Left ventricle myocardium inferior (tissue), 1 donor: ENCODE data around the gene RDH13. TPM values are rescaled to one million over a fixed set of nuclear protein-coding genes. Genes with fewer than 3 reads are reported as not detected.
"Not testable (repeated sequence)": the region's sequence is repeated elsewhere in the genome, so short reads cannot be mapped to it uniquely, and the experiment has no call there.

Experiments
- DNase-seq: peaks from one replicate; pipeline ENCODE4 v3.0.0-alpha.2; 2020
- H3K27ac ChIP-seq: fragments of 200-600 bp; replicated peaks from 2 replicates; pipeline ENCODE4 v1.8.0; 2021
- H3K27me3 ChIP-seq: fragments of 200-600 bp; 2 replicates; pipeline ENCODE4 v1.8.0; 2021; ENCODE audit warnings: low read depth
- H3K36me3 ChIP-seq: fragments of 200-600 bp; 2 replicates; pipeline ENCODE4 v1.8.0; 2021
- H3K4me1 ChIP-seq: fragments of 200-600 bp; 2 replicates; pipeline ENCODE4 v1.8.0; 2021
- H3K4me3 ChIP-seq: fragments of 200-600 bp; 2 replicates; pipeline ENCODE4 v1.8.0; 2021; ENCODE audit warnings: mild to moderate bottlenecking, moderate library complexity
- H3K9me3 ChIP-seq: fragments of 200-600 bp; replicated peaks from 2 replicates; pipeline ENCODE4 v1.8.0; 2021
- intact Hi-C: fragments of 100-400 bp; cut with micrococcal nuclease; formaldehyde crosslinking; loops from one replicate; pipeline ENCODE4 v1.11.0; 2022
- total RNA-seq: library from RNA; stranded (reverse); fragmentation: NEBNext Ultra II Directional; extraction: Animal tissue kit (Norgen Biotek cat#: 25700); gene quantifications from one replicate; pipeline ENCODE4 v1.2.1, GENCODE V29; 2021
- TF ChIP-seq, protein P1 (sequence below): fragments of 200-600 bp; IDR thresholded peaks from 2 replicates; pipeline ENCODE4 v1.8.0; 2021; ENCODE audit warnings: antibody characterized with exemption, mild to moderate bottlenecking, borderline replicate concordance
- donor health status: DM: no; HTN: yes; CAD: no; lungs with severe emphysema.

The RDH13 gene
- total RNA-seq, 1 donor from 2014 or later: 53.8 TPM

DNA sequence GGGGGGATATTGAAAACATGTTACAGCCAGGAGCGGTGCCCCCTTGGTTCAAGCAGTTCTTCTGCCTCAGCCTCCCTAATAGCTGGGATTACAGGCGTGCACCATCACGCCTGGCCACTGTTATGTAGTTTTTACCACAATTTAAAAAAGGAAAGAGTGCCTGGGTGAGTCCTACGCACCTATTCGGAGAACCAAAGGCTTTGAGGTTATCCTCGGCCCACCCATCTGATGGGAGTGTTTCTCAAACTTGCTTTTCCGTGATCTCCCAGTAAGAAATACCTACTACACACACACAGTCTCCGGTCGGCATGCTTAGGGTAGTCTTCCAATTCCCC, 20.6 kb downstream of the RDH13 start:
- peaks cover 68% of the 10 kb centered on the region for H3K36me3 ChIP-seq
- TF ChIP-seq, protein P1, sequence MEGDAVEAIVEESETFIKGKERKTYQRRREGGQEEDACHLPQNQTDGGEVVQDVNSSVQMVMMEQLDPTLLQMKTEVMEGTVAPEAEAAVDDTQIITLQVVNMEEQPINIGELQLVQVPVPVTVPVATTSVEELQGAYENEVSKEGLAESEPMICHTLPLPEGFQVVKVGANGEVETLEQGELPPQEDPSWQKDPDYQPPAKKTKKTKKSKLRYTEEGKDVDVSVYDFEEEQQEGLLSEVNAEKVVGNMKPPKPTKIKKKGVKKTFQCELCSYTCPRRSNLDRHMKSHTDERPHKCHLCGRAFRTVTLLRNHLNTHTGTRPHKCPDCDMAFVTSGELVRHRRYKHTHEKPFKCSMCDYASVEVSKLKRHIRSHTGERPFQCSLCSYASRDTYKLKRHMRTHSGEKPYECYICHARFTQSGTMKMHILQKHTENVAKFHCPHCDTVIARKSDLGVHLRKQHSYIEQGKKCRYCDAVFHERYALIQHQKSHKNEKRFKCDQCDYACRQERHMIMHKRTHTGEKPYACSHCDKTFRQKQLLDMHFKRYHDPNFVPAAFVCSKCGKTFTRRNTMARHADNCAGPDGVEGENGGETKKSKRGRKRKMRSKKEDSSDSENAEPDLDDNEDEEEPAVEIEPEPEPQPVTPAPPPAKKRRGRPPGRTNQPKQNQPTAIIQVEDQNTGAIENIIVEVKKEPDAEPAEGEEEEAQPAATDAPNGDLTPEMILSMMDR: no peak
- H3K27ac ChIP-seq: no peak overlapping the region

DNA sequence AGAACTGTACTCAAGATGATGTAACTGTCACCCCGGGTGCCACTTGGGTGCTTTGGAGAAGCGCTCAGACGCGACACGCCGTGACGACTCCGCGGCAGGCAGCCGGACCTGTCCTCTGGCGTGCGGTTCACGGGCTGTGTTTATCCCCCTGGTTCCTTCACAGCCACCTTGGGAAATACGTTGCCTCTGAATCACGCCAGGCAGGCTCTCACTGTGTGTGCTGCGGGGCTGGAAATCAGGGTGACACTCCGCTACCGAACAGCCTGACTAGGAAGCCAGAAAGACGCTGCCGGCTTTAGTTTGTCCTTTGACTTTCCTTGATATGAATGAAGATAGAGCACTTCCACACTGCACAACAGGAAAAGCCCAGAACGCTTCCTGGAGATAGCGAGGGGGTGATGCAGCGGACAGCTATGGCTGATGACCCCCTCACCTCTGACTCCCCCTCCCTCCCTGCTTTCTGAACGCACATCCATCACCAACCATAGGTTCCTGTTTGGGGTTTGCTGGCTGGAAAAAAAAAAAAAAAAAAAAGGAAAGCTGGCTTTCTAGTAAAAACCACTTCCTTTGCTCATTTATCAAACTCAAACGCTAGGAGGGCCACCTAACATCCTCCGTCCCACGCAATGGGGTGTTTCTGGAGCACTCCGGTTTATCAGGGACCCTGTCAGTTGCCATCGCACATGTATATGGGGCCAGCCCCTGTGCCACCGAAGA, 21.2 kb downstream of the RDH13 start:
- TF ChIP-seq, protein P1: no peak
- intact Hi-C loops: no loop called here
- Histone ChIP-seq H3K27me3 (no peaks in the 10 kb centered on the region), H3K4me3 (no peak overlapping the region), H3K9me3 (no peaks in the 10 kb centered on the region), H3K36me3 (peaks cover 63% of the 10 kb centered on the region), H3K27ac (no peak overlapping the region), H3K4me1 (no peaks in the 10 kb centered on the region)
- DNase-seq: no peak

More for the DNA sequence above, 20.6 kb downstream of the RDH13 start:
- H3K4me1 ChIP-seq: no peaks in the 10 kb centered on the region
- no peak for DNase-seq
- H3K9me3 ChIP-seq: no peaks in the 10 kb centered on the region
- intact Hi-C loops: no loop called here
- no peak overlapping the region for H3K4me3 ChIP-seq
- H3K27me3 ChIP-seq: no peaks in the 10 kb centered on the region

DNA sequence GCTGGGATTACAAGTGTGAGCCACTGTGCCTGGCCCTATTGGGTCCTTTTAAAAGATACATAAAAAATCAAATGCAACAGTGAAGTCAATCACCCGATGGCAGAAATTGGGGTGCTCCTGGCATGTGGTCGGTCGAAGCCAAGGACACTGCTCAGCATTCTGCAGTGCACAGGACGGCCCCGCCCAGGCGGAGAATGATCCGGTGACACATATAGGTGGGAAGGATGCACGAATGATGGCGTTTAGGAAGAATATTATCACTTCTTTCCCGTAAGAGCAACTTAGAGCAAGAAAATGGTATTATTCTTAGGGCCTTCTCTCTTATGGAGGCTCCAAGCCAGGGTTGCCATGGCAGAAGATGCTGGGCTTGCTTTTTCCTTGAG, 21.7 kb downstream of the RDH13 start:
- no peak overlapping the region for H3K4me3 ChIP-seq
- no peaks in the 10 kb centered on the region for H3K4me1 ChIP-seq
- intact Hi-C loops: no loop called here

DNA sequence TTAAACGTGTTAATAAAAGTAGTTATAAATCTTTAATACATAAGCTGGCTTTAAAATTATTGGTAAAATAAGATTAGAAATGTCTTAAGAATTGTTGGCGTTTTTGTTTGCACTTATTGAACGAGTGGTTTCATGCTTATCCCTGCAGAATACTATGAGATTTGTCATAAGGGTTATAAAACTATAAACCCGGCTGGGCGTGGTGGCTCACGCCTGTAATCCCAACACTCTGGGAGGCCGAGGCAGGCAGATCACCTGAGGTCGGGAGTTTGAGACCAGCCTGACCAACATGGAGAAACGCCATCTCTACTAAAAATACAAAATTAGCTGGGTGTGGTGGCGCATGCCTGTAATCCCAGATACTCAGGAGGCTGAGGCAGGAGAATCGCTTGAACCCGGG, 22.3 kb downstream of the RDH13 start:
- H3K27ac ChIP-seq, intact Hi-C loops, H3K27me3 ChIP-seq, H3K9me3 ChIP-seq, H3K4me3 ChIP-seq, DNase-seq, H3K4me1 ChIP-seq: not testable (repeated sequence)
- H3K36me3 ChIP-seq: peaks cover 52% of the 10 kb centered on the region

More for the DNA sequence above, 21.7 kb downstream of the RDH13 start:
- no peak for DNase-seq
- H3K27ac ChIP-seq: no peak overlapping the region
- TF ChIP-seq, protein P1: no peak
- no peaks in the 10 kb centered on the region for H3K27me3 ChIP-seq
- H3K9me3 ChIP-seq: no peaks in the 10 kb centered on the region
- H3K36me3 ChIP-seq: peaks cover 57% of the 10 kb centered on the region

DNA sequence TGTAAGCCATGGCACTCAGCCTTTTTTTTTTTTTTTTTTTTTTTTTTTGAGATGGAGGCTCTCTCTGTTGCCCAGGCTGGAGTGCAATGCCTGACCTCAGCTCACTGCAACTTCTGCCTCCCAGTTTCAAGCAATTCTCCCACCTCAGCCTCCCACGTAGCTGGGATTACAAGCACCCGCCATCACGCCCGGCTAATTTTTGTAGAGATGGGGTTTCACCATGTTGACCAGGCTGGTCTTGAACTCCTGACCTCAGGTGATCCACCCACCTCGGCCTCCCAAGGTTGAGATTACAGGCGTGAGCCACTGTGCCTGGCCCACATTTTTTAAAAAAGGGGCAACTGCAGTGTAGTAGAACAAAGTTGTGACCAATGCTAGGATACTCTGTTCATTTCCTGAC, 25.3 kb downstream of the RDH13 start:
- H3K9me3 ChIP-seq, H3K27ac ChIP-seq, H3K27me3 ChIP-seq, intact Hi-C loops, DNase-seq, H3K4me3 ChIP-seq, H3K4me1 ChIP-seq: not testable (repeated sequence)
- H3K36me3 ChIP-seq: peaks cover 21% of the 10 kb centered on the region

DNA sequence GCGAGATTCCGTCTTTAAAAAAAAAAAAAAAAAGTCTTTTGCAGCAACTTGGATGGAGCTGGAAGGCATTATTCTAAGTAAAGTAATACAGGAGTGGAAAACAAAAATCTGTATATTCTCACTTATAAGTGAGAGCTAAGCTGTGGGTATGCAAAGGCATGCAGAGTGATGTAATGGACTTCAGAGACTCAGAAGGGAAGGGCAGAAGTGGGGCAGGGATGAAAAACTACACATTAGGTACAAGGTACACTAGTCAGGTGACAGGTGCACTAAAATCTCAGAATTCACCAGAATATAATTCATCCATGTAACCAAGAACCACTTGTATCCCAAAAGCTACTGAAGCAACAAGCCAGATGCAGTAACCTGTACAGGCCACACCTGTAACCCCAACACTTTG, 26.9 kb downstream of the RDH13 start:
- H3K4me3 ChIP-seq: no peak overlapping the region
- intact Hi-C loops: no loop called here
- no peak overlapping the region for H3K27ac ChIP-seq
- TF ChIP-seq, protein P1: no peak
- H3K27me3 ChIP-seq: no peaks in the 10 kb centered on the region
- H3K4me1 ChIP-seq: no peaks in the 10 kb centered on the region
- peaks cover 7% of the 10 kb centered on the region for H3K36me3 ChIP-seq
- DNase-seq: no peak
- no peaks in the 10 kb centered on the region for H3K9me3 ChIP-seq
